Smooth muscle cell (in vitro differentiated cells): Measurements from ENCODE around the gene FAM204A. TPM values are rescaled to one million over a fixed set of nuclear protein-coding genes. Genes with fewer than 3 reads are reported as not detected.

Experiments
- DNase-seq: peaks from one replicate; lab custom pipeline; 2025; ENCODE audit not compliant: unreplicated experiment; lab: John Stamatoyannopoulos, UW
- H2AFZ ChIP-seq: fragments of 200-600 bp; sonication (generic); 2 replicates; pipeline ENCODE4 v1.6.0; 2016; ENCODE audit warnings: antibody characterized with exemption, low read depth, mild to moderate bottlenecking
- H3F3A ChIP-seq: fragments of 200-600 bp; sonication (generic); 2 replicates; pipeline ENCODE4 v1.6.0; 2017; ENCODE audit warnings: antibody characterized with exemption, low read depth
- H3K27ac ChIP-seq: fragments of 200-600 bp; sonication (generic); 2 replicates; pipeline ENCODE4 v1.5.1; 2016; ENCODE audit warnings: low read depth, mild to moderate bottlenecking
- H3K27me3 ChIP-seq: fragments of 200-600 bp; sonication (generic); 2 replicates; pipeline ENCODE4 v1.6.1; 2016; ENCODE audit warnings: low read depth, mild to moderate bottlenecking
- H3K36me3 ChIP-seq: fragments of 200-600 bp; sonication (generic); 2 replicates; pipeline ENCODE4 v1.5.1; 2016; ENCODE audit warnings: low read depth
- H3K4me1 ChIP-seq: fragments of 200-600 bp; sonication (generic); 2 replicates; pipeline ENCODE4 v1.5.1; 2016; ENCODE audit warnings: low read depth
- H3K4me2 ChIP-seq: fragments of 200-600 bp; sonication (generic); 2 replicates; pipeline ENCODE4 v1.6.0; 2016; ENCODE audit warnings: mild to moderate bottlenecking
- H3K4me3 ChIP-seq: fragments of 200-600 bp; sonication (generic); 2 replicates; pipeline ENCODE4 v1.5.1; 2016; ENCODE audit warnings: mild to moderate bottlenecking
- H3K79me2 ChIP-seq: fragments of 200-600 bp; sonication (generic); 2 replicates; pipeline ENCODE4 v1.6.0; 2016; ENCODE audit warnings: low read depth, mild to moderate bottlenecking
- H3K9ac ChIP-seq: fragments of 200-600 bp; sonication (generic); 2 replicates; pipeline ENCODE4 v1.6.0; 2016; ENCODE audit warnings: low read depth
- H3K9me3 ChIP-seq: fragments of 200-600 bp; sonication (generic); replicated peaks from 2 replicates; pipeline ENCODE4 v1.5.1; 2016; ENCODE audit warnings: low read depth
- H4K20me1 ChIP-seq: fragments of 200-600 bp; sonication (generic); 2 replicates; pipeline ENCODE4 v1.6.0; 2016; ENCODE audit warnings: low read depth
- WGBS: methylation state at CpG from one replicate; pipeline ENCODE4 v1.1.7; 2016; ENCODE audit warnings: low lambda C conversion rate; 5-methylcytosine and 5-hydroxymethylcytosine counted together
- polyA plus RNA-seq: library from polyadenylated mRNA; unstranded; fragments of >200 nt; fragmentation: Nextera tagmentation; extraction: Ambion mirVana; gene quantifications from 2 replicates; pipeline ENCODE4 v1.2.1, GENCODE V29; 2016
- total RNA-seq: library from RNA; depleted of rRNA; stranded (reverse); fragments of >200 nt; gene quantifications from 2 replicates; pipeline ENCODE4 v1.2.3, GENCODE V29; 2014
- TF ChIP-seq, protein P1 (sequence below): fragments of 200-600 bp; sonication (generic); IDR thresholded peaks from 2 replicates; pipeline ENCODE4 v1.5.1; 2017; ENCODE audit warnings: borderline replicate concordance, mild to moderate bottlenecking, antibody characterized with exemption; ENCODE audit not compliant: insufficient read depth, poor library complexity, severe bottlenecking

FAM204A gene
- total and polyA plus RNA-seq, 2 experiments from 2014 or later, result 67.9 to 73.4 TPM

GRCh38 chr10:118362103-118362502 lies 20.0 kb upstream of the FAM204A start:
- DNase-seq, result no peak
- H3K27ac ChIP-seq, result no peak overlapping the region
- H3K4me3 ChIP-seq, result no peak overlapping the region
- no peaks in the 10 kb centered on the region for H3K36me3 ChIP-seq
- H3K27me3 ChIP-seq, result peaks cover 18% of the 10 kb centered on the region
- H4K20me1 ChIP-seq, result no peaks in the 10 kb centered on the region
- no peak overlapping the region for H3K4me2 ChIP-seq
- WGBS, result 81% methylated on average over 1 of the region's 1 CpG
- H3K9me3 ChIP-seq, result no peaks in the 10 kb centered on the region
- no peak overlapping the region for H3K9ac ChIP-seq
- H2AFZ ChIP-seq, result no peak overlapping the region
- TF ChIP-seq, protein P1, sequence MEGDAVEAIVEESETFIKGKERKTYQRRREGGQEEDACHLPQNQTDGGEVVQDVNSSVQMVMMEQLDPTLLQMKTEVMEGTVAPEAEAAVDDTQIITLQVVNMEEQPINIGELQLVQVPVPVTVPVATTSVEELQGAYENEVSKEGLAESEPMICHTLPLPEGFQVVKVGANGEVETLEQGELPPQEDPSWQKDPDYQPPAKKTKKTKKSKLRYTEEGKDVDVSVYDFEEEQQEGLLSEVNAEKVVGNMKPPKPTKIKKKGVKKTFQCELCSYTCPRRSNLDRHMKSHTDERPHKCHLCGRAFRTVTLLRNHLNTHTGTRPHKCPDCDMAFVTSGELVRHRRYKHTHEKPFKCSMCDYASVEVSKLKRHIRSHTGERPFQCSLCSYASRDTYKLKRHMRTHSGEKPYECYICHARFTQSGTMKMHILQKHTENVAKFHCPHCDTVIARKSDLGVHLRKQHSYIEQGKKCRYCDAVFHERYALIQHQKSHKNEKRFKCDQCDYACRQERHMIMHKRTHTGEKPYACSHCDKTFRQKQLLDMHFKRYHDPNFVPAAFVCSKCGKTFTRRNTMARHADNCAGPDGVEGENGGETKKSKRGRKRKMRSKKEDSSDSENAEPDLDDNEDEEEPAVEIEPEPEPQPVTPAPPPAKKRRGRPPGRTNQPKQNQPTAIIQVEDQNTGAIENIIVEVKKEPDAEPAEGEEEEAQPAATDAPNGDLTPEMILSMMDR, result no peak
- no peaks in the 10 kb centered on the region for H3F3A ChIP-seq
- no peaks in the 10 kb centered on the region for H3K4me1 ChIP-seq
- H3K79me2 ChIP-seq, result no peaks in the 10 kb centered on the region

DNA sequence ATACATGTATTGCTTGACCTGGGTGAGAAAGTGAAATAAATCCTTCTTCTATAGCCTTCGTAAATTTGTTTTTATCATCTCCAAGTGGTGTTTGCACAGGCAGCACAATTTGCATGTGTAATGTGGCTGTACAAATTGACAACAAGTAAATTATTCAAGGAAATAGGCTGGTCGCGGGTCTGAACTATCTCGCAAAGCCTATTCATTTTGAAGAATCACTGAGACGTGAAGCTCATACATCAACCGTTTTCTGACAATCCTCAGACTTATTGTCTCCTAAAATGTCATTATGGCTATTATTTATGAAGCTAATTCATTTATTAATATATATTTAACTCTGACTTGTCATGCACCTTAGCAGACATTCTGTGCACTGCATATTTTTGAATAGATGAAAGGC lies 16.2 kb upstream of the FAM204A start:
- no peaks in the 10 kb centered on the region for H4K20me1 ChIP-seq
- H3K4me3 ChIP-seq, result no peak overlapping the region
- TF ChIP-seq, protein P1, result no peak
- no peak overlapping the region for H3K9ac ChIP-seq
- no peak overlapping the region for H3K4me2 ChIP-seq
- H3K4me1 ChIP-seq, result no peaks in the 10 kb centered on the region
- H2AFZ ChIP-seq, result no peak overlapping the region
- WGBS, result 86% methylated on average over 6 of the region's 6 CpGs
- H3K9me3 ChIP-seq, result no peaks in the 10 kb centered on the region
- no peak for DNase-seq
- H3K36me3 ChIP-seq, result no peaks in the 10 kb centered on the region
- H3K27me3 ChIP-seq, result peaks cover 22% of the 10 kb centered on the region
- no peaks in the 10 kb centered on the region for H3F3A ChIP-seq
- no peaks in the 10 kb centered on the region for H3K79me2 ChIP-seq
- no peak overlapping the region for H3K27ac ChIP-seq

GRCh38 chr10:118357841-118358240 lies 15.7 kb upstream of the FAM204A start:
- H2AFZ ChIP-seq, result no peak overlapping the region
- H3K4me2 ChIP-seq, result no peak overlapping the region
- no peaks in the 10 kb centered on the region for H4K20me1 ChIP-seq
- H3K79me2 ChIP-seq, result no peaks in the 10 kb centered on the region
- no peak overlapping the region for H3K4me3 ChIP-seq
- WGBS, result 64% methylated on average over 3 of the region's 3 CpGs
- no peak for DNase-seq
- no peak overlapping the region for H3K9ac ChIP-seq
- no peaks in the 10 kb centered on the region for H3K36me3 ChIP-seq
- H3K4me1 ChIP-seq, result no peaks in the 10 kb centered on the region
- H3K9me3 ChIP-seq, result no peaks in the 10 kb centered on the region
- H3K27me3 ChIP-seq, result peaks cover 22% of the 10 kb centered on the region
- no peaks in the 10 kb centered on the region for H3F3A ChIP-seq
- no peak overlapping the region for H3K27ac ChIP-seq
- TF ChIP-seq, protein P1, result no peak

- Histone ChIP-seq H3F3A (no peaks in the 10 kb centered on the region), H4K20me1 (no peaks in the 10 kb centered on the region), H3K79me2 (no peaks in the 10 kb centered on the region), H3K4me3 (no peak overlapping the region), H3K9ac (no peak overlapping the region), H3K27ac (no peak overlapping the region), H3K9me3 (no peaks in the 10 kb centered on the region), H2AFZ (no peak overlapping the region), H3K36me3 (no peaks in the 10 kb centered on the region), H3K27me3 (peaks cover 30% of the 10 kb centered on the region), H3K4me2 (no peak overlapping the region), H3K4me1 (no peaks in the 10 kb centered on the region)
- TF ChIP-seq, protein P1, result no peak
- no peak for DNase-seq
- WGBS, result 78% methylated on average over 2 of the region's 2 CpGs
Measured at GRCh38 chr10:118356628-118357027, 14.5 kb upstream of the FAM204A start.
